Liver (tissue), 9 donors: ENCODE measurements around the gene DCTN5. TPM values are rescaled to one million over a fixed set of nuclear protein-coding genes. Genes with fewer than 3 reads are reported as not detected.

ENCODE experiments used
- DNase-seq: peaks from one replicate; pipeline ENCODE4 v3.0.0-alpha.2; 2017; ENCODE audit warnings: low spot score
- H3K27ac ChIP-seq, 2 donors: one replicate each; pipeline ENCODE4 v1.7.0; 2013; ENCODE audit warnings: inconsistent platforms in 2 of 2, low read length in 2 of 2, control low read depth in 1 of 2, low read depth in 1 of 2, mild to moderate bottlenecking in 1 of 2
- H3K27me3 ChIP-seq, 4 donors: one replicate each; pipeline versions ENCODE4 v1.6.1 to v1.7.0; 2013; ENCODE audit warnings: low read length in 3 of 4, inconsistent platforms in 1 of 4, mild to moderate bottlenecking in 1 of 4, moderate library complexity in 1 of 4; ENCODE audit not compliant: control insufficient read depth in 4 of 4, insufficient read depth in 4 of 4
- H3K36me3 ChIP-seq, 4 donors: one replicate each; pipeline versions ENCODE4 v1.6.1 to v1.7.0; 2013; ENCODE audit warnings: low read length in 3 of 4, mild to moderate bottlenecking in 3 of 4, low read depth in 1 of 4, moderate library complexity in 1 of 4; ENCODE audit not compliant: control insufficient read depth in 4 of 4, insufficient read depth in 3 of 4
- H3K4me1 ChIP-seq, 4 donors: one replicate each; pipeline versions ENCODE4 v1.6.1 to v1.7.0; 2013; ENCODE audit warnings: low read length in 3 of 4, mild to moderate bottlenecking in 3 of 4, moderate library complexity in 1 of 4; ENCODE audit not compliant: control insufficient read depth in 4 of 4, insufficient read depth in 4 of 4
- H3K4me3 ChIP-seq, 3 donors: one replicate each; pipeline versions ENCODE4 v1.6.1 to v1.7.0; 2013; ENCODE audit warnings: low read length in 3 of 3, control low read depth in 1 of 3, low read depth in 1 of 3, mild to moderate bottlenecking in 1 of 3
- H3K9ac ChIP-seq, 2 donors: one replicate each; pipeline ENCODE4 v1.7.0; 2013; ENCODE audit warnings: low read length in 2 of 2, mild to moderate bottlenecking in 2 of 2, moderate library complexity in 2 of 2, control low read depth in 1 of 2, low read depth in 1 of 2
- H3K9me3 ChIP-seq, 4 donors: one replicate each; pipeline versions ENCODE4 v1.6.1 to v1.7.0; 2013; ENCODE audit warnings: low read length in 3 of 4; ENCODE audit not compliant: control insufficient read depth in 4 of 4
- ATF3 ChIP-seq: IDR thresholded peaks from 2 replicates; pipeline ENCODE4 v1.6.1; 2016; ENCODE audit warnings: antibody characterized with exemption
- CTCF ChIP-seq: fragments of 150-350 bp; IDR thresholded peaks from 2 replicates; pipeline ENCODE4 v1.5.1; 2017; ENCODE audit warnings: improper control_type of control experiment, low read depth, low read length; ENCODE audit not compliant: missing input control
- EGR1 ChIP-seq, 2 donors: IDR thresholded peaks; 2 replicates each; pipeline ENCODE4 v1.6.1; 2016 to 2018; ENCODE audit warnings: antibody characterized with exemption in 2 of 2, low read depth in 2 of 2
- GABPA ChIP-seq, 2 donors: IDR thresholded peaks in 1 of 2; conservative IDR thresholded peaks in 1 of 2; 2 replicates each; pipeline ENCODE4 v1.6.1; 2016; ENCODE audit warnings: antibody characterized with exemption in 2 of 2, mild to moderate bottlenecking in 1 of 2, moderate library complexity in 1 of 2
- JUND ChIP-seq, 2 donors: IDR thresholded peaks; 2 replicates each; pipeline ENCODE4 v1.6.1; 2016; ENCODE audit warnings: antibody characterized with exemption in 2 of 2
- MAX ChIP-seq: IDR thresholded peaks from 2 replicates; pipeline ENCODE4 v1.6.1; 2016; ENCODE audit warnings: antibody characterized with exemption
- NR2F2 ChIP-seq: IDR thresholded peaks from 2 replicates; pipeline ENCODE4 v1.6.1; 2016; ENCODE audit warnings: antibody characterized with exemption
- RAD21 ChIP-seq, 2 donors: IDR thresholded peaks; 2 replicates each; pipeline ENCODE4 v1.6.1; 2016; ENCODE audit warnings: antibody characterized with exemption in 2 of 2, mild to moderate bottlenecking in 2 of 2
- RXRA ChIP-seq, 2 donors: IDR thresholded peaks; 2 replicates each; pipeline ENCODE4 v1.6.1; 2017 to 2018; ENCODE audit warnings: antibody characterized with exemption in 2 of 2, mild to moderate bottlenecking in 1 of 2
- SP1 ChIP-seq: IDR thresholded peaks from 2 replicates; pipeline ENCODE4 v1.6.1; 2018; ENCODE audit warnings: antibody characterized with exemption, mild to moderate bottlenecking
- TAF1 ChIP-seq: conservative IDR thresholded peaks from 2 replicates; pipeline ENCODE4 v1.6.1; 2016; ENCODE audit warnings: antibody characterized with exemption, mild to moderate bottlenecking
- YY1 ChIP-seq: IDR thresholded peaks from 2 replicates; pipeline ENCODE4 v1.6.1; 2016; ENCODE audit warnings: antibody characterized with exemption, mild to moderate bottlenecking
- ZBTB33 ChIP-seq: IDR thresholded peaks from 2 replicates; pipeline ENCODE4 v1.6.1; 2016; ENCODE audit warnings: antibody characterized with exemption
- WGBS: extraction: QIAGEN DNeasy Blood & Tissue Kit; methylation state at CpG from one replicate; pipeline ENCODE4 v1.1.7; 2013; 5-methylcytosine and 5-hydroxymethylcytosine counted together
- polyA plus RNA-seq, 2 donors: library from polyadenylated mRNA; stranded (reverse) in 1 of 2; unstranded in 1 of 2; fragments of 200-250 nt in 1 of 2; fragments of >200 nt in 1 of 2; fragmentation: Nextera tagmentation in 1 of 2; extraction: Ambion mirVana in 1 of 2; gene quantifications; one replicate each; pipeline versions ENCODE4 v1.2.1 to v1.2.3, GENCODE V29; 2013 to 2015
- total RNA-seq, 2 donors: library from RNA; depleted of rRNA; stranded (reverse); fragments of >200 nt; gene quantifications; one replicate each; pipeline ENCODE4 v1.2.3, GENCODE V29; 2014
- donor health status: healthy.
- donor health status: healthy.
- donor health status: healthy.
- donor health status: healthy.
- donor health status: healthy.

DCTN5 gene
- total and polyA plus RNA-seq, 4 donors: 8.3 to 20.9 (median 16.0) TPM

- no peak for TF ChIP-seq CTCF
- no peak for TF ChIP-seq TAF1
- no peak for TF ChIP-seq GABPA (IDR thresholded peaks at IDR 0.05 in 1 of 2, conservative IDR thresholded peaks at IDR 0.05 in 1 of 2)
- no peak for TF ChIP-seq RAD21 (IDR thresholded peaks at IDR 0.05)
- no peak for TF ChIP-seq YY1
- no peak for TF ChIP-seq ATF3
These were observed 27.0 kb downstream of the DCTN5 start (continued) for GRCh38 chr16:23668225-23668624.

GRCh38 chr16:23668873-23669272, 27.6 kb downstream of the DCTN5 start:
- no peaks in the 10 kb centered on the region for H3K27me3 ChIP-seq
- peaks cover 15 to 70% (median 51%) of the 10 kb centered on the region in 4 donors for H3K36me3 ChIP-seq
- DNase-seq: no peak
- H3K4me3 ChIP-seq: no peak overlapping the region
- no peaks in the 10 kb centered on the region for H3K9me3 ChIP-seq
- WGBS: 97% methylated on average over 4 of the region's 4 CpGs
- H3K4me1 ChIP-seq: no peaks in the 10 kb centered on the region
- no peak overlapping the region for H3K9ac ChIP-seq
- no peak overlapping the region for H3K27ac ChIP-seq
- no peak for TF ChIP-seq JUND (IDR thresholded peaks at IDR 0.05)

- Histone ChIP-seq H3K36me3 (peaks cover 11 to 60% (median 37%) of the 10 kb centered on the region in 4 donors), H3K27me3 (no peaks in the 10 kb centered on the region), H3K9ac (no peak overlapping the region), H3K27ac (no peak overlapping the region), H3K4me3 (no peak overlapping the region), H3K9me3 (no peaks in the 10 kb centered on the region), H3K4me1 (no peaks in the 10 kb centered on the region)
- TF ChIP-seq JUND (IDR thresholded peaks at IDR 0.05): no peak
- no peak for TF ChIP-seq RAD21 (IDR thresholded peaks at IDR 0.05)
- TF ChIP-seq RXRA (IDR thresholded peaks at IDR 0.05): no peak
- TF ChIP-seq NR2F2: no peak
- no peak for DNase-seq
- WGBS: 98% methylated on average over 4 of the region's 4 CpGs
These were observed 29.0 kb downstream of the DCTN5 start for GRCh38 chr16:23670137-23670776.

GRCh38 chr16:23673971-23674614, 32.8 kb downstream of the DCTN5 start:
- Histone ChIP-seq H3K9me3 (no peaks in the 10 kb centered on the region), H3K36me3 (peaks cover 3 to 23% (median 4%) of the 10 kb centered on the region in 4 donors), H3K27ac (no peak overlapping the region), H3K4me1 (peaks cover 0 to 11% (median 10%) of the 10 kb centered on the region in 4 donors), H3K4me3 (no peak overlapping the region), H3K9ac (no peak overlapping the region), H3K27me3 (no peaks in the 10 kb centered on the region)
- no peak for DNase-seq
- no peak for TF ChIP-seq EGR1 (IDR thresholded peaks at IDR 0.05; ENCODE audit: low read depth in 2 of 2)
- no peak for TF ChIP-seq GABPA (IDR thresholded peaks at IDR 0.05 in 1 of 2, conservative IDR thresholded peaks at IDR 0.05 in 1 of 2)
- no peak for TF ChIP-seq RXRA (IDR thresholded peaks at IDR 0.05)
- no peak for TF ChIP-seq MAX
- TF ChIP-seq ZBTB33: no peak
- TF ChIP-seq CTCF: no peak
- no peak for TF ChIP-seq JUND (IDR thresholded peaks at IDR 0.05)
- no peak for TF ChIP-seq SP1
- 73% methylated on average over 8 of the region's 8 CpGs for WGBS
